PC-9 (cell line): ENCODE data around the gene TENM4.

Experiments
- CTCF ChIP-seq: fragments of 200-600 bp; sonication (generic); conservative IDR thresholded peaks from 2 replicates; pipeline ENCODE4 v1.6.1; 2017; ENCODE audit warnings: mixed run types, antibody characterized with exemption, mild to moderate bottlenecking, moderate library complexity
- EZH2 ChIP-seq: fragments of 200-600 bp; sonication (generic); IDR thresholded peaks from 2 replicates; pipeline ENCODE4 v1.8.0; 2017; ENCODE audit warnings: antibody characterized with exemption, low read depth

GRCh38 chr11:79243422-79244210, 197.2 kb downstream of the TENM4 start:
- no peak for TF ChIP-seq CTCF
- TF ChIP-seq EZH2: no peak
